ENCODE data around the gene OTOR.

The OTOR gene

DNA sequence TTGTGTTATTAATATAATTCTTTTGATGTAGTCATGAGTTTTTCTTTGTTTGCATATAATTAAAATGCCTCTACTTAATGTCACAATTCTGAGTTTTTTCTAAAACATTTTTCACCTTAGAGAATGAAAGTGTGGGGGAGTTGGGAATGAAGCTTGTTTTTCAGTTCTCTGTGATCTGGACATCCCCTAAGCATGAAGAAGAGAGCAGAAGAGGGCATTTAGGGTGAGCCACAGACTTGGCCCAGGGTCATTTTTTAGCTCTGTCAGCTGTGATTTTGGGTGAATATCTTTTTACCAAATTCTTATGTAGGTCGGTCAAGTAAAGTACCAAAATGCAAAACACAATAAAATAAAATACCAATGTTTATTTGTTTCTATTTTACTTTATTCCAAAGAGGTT is 3.9 kb downstream of the OTOR start:
- no peak for DNase-seq

DNA sequence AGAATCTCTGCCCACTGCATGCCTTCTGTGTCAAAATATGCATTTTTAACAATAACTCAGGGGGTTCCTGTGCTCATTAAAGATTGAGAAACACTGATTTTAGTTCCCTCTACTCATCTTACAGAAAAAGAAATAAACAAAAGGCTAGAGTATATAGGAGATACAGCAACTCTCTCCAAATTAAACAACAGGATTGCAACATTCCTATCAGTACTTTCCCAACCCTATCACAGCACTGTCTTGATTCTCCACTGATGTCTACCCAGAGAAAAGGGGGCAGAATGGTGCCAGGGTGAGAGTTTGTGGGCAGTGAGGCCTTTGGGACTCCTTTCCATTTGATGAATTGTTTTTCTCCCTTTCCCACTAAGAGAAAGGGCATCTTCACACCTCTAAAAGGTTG is 4.7 kb downstream of the OTOR start:
- DNase-seq = no peak

DNA sequence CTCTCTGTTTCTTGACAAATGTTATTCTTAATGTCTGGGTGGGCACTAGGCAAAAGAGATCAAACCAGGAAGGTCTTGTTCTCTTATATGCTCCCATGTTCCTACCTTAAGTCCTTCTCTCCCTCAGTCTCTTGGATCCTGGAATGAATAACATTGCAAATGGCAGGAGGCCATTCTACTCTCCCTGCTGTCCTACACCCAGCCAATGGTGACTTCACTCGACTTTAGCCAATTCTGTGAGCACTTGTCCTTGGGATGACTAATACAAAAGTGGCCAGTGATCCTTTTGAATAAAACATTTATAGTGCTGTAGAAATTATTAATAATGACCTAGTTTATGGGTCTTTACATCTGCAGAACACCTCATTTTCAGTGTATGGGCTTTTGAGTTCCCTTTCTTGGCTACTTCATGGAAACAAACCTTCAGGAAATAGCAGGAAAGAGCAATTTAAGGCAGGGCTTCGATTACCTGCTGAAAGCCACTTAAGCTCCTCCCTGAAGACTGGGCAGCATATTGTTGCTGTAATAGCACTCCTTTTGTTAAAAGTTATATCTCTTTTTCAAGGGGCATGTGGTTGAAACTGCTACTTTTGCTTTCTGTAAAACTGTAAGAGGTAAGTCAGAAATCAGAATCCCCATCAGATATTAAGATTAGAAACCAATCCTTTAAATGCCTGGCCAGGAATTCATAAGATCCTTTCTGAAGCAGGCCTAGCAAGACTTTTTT is 10.5 kb downstream of the OTOR start:
- no peak for DNase-seq

DNA sequence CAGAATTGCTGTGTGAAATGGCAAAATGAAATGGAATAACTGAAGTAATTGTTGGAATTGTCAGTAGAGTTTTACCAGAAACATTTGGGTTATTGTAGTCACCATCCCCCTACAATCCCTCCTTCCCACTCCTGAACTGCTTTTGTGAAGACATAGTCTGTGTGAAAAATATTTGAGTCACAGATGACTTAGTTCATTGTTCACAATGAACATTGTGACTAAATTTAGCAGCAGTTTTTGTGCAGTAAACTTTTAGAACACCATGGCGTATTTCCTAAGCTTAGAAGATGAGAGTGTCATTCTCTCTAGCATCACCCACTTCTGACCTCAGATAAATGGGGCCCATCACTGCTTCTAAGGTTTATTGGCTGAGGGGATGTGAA is 11.0 kb downstream of the OTOR start:
- DNase-seq = no peak

DNA sequence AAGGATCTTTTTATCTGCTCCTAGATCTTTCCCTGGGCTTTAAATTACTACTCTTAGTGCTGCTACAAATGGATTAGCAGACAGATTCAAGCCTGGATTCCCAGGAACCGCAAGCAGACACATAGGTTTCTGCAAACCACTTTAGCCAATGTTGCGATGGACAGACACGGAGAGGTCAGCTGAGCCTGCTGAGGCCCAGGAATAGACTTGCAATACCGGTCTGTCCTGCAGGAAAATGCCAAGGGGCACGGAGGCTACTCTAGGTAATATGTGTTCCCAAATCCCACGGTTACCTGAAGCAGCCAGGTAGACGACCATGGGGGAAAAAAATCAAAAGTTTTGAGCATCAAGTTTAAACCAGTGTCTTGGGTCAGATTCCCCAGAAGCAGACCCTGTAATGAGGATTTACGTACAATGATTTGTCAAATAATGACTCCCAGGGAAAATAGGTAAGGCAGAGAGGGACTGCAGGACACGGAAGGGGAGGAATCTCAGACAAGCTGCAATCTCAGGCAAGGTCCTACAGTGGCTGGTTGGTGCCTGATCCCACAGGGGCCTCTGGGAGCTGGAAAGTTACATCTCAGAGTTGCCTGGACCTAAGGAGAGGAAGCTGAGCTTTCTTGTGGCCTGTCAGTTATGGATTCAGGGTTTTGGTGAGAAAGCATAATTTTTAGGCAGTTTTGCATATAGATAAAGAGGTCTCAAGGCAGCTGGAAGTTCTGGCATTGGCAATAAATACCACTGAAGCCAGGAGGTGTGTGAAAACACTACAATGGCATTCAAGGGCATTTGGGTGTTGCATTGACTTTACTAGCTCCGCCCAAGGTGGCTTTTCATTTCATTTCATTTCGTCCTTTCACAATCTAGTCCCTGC is 12.5 kb downstream of the OTOR start:
- DNase-seq = no peak

DNA sequence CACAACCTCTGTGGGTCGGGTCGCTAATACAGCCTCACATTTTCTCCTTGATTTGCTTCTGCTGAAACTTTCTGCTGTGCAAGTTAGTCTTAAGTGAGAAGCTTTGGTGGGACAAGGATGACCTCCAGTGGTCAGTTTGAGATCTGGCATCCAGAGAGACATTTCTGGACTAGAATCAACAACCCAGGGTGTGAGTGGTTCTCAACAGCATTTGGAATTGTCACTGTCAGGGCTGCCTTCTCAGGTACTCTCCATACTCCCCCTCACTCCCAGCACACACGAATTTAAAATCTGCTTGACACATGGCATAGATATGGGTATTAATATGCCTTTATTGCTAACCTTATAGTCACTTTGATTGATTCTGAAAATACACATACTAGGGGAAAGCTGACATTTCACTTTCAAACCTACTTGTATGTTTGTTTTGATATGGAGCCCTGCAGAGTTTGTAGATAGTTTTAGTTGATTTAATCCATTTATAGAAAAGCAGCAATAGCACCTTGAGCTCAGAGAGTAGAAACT is 13.2 kb downstream of the OTOR start:
- peak; percentile 2 for DNase-seq

DNA sequence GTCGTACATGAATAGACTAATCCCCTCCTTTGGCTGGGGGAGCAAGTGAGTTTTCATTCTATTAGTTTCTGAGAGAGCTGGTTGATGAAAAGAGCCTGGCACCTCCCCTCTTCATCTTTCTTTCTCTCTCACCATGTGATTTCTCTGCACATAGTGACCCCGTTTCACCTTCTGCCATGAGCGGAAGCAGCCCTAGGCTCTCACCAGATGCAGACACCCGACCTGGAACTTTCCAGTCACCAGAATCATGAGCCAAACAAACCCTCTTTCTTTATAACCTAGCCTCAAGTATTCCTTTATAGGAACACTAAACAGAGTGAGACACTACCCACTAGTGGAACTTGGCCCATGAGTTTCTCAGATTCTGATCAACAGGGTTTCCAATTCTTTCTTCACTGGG is 16.4 kb downstream of the OTOR start:
- DNase-seq = no peak

DNA sequence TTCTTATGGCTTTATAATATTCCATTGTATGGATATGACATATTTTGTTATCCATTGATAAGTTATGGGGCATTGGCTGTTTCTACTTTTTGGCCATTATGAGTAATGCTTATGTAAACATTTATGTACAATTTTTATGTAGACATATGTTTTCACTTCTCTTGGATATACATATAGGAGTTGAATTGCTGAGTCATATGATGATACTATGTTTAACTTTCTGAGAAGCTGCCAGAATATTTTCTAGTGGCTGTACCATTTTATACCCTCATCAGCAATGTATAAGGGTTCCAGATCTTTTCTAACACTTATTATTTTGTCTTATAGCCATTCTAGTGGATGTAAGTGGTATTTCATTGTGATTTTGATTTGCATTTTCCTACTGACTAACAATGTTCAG is 23.1 kb downstream of the OTOR start:
- DNase-seq = no peak

DNA sequence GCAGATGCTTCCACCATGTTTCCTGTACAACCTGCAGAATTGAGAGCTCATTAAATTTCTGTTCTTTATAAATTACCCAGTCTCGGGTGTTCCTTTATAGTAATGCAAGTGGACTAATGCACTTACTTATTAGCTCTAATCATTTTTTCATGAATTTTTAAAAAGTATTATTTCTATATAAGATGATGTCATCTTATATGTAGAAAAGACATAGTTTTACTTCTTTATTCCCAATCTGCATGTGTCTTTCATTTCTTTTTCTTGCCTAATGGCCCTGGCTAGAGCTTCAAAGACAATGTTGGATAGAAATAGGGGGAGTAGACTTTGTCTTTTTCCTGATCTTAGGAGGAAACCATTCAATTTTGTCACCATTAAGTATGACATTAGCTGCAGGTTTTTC is 27.8 kb downstream of the OTOR start:
- no peak for DNase-seq

DNA sequence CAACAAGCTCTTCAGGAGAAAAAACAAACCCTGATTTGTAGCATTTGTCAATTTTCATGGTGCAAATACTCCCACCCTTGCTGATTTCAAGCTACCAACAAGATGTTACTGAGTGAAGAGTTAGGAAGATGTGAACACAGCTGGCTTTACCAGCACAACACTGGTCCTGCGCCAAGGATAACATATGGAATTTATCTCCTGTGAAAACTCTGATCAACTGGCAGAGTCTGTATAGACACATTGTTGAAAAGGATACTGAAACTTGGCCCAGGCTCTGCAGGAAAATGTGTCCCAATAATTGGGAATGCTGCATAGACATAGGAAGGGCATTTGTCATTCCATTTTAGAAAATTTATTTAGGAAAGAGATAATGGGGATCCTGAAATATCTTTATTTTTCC is 29.0 kb downstream of the OTOR start:
- DNase-seq = no peak

DNA sequence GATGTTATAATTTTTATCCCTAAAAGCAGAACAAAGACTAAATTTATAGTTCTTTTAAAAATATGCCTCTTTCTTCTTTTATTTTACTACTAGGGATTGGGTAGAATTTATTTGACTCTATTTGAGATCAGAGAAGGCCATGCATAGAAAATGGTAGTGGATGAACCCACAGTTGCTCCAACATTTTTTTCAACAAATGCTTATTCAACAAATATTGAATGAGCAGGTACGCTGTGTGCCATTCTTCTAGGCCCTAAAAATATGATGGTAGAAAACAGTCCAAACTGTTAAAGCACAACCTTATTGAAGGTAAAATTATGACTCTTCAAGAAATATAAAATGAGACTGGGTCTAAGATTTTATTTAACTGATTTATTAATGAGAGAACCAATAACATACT is 30.0 kb downstream of the OTOR start:
- DNase-seq = no peak

DNA sequence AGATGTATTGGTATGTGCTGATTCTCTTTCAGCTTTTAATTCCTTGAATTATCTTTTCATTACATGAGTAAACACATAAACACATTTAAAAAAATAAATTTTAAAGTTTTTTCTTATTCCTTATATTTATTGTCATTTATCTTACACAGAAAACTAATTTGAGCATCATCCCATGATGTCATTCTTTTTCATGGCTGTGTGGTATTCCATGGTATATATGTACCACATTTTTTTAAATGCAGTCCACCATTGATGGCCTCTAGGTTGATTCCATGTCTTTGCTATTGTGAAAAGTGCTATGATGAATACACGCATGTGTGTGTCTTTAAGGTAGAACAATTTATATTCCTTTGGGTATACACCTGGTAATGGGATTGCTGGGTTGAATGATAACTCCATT is 33.3 kb downstream of the OTOR start:
- DNase-seq = no peak

DNA sequence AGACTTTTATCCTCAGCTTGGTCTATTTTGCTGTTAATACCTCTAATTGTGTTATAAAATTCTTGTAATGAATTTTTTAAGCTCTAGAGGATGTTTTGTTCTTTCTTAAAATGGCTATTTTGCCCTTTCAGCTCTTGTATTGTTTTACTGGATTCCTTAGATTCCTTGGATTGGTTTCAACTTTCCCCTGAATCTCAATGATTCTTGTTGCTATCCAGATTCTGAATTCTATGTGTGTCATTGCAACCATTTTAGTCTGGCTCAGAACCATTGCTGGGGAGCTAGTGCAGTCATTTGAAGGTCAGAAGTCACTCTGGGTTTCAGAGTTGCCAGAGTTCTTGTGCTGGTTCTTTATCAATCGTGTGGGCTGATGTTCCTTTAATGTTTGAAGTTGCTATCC is 37.1 kb downstream of the OTOR start:
- DNase-seq = no peak

Data from stimulated activated naive CD4-positive, alpha-beta T cell treated with Interleukin-2 at 50 U/mL for 16 hours (primary cell).